Kidney (tissue), 14 donors: ENCODE data around the gene WDR91. TPM values are rescaled to one million over a fixed set of nuclear protein-coding genes. Genes with fewer than 3 reads are reported as not detected.

ENCODE experiments used
- DNase-seq, 5 donors: peaks; one replicate each; pipeline ENCODE4 v3.0.0-alpha.2; 2013 to 2020
- FAIRE-seq: peaks from 2 replicates; lab custom pipeline; 2012; peaks lifted over from hg19 to GRCh38; lab: Jason Lieb, UNC
- H3K27ac ChIP-seq, 2 donors: one replicate each; pipeline ENCODE4 v1.7.0; 2013; ENCODE audit warnings: low read depth in 2 of 2, low read length in 2 of 2, inconsistent platforms in 1 of 2
- H3K27me3 ChIP-seq: one replicate; pipeline ENCODE4 v1.7.1; 2013; ENCODE audit warnings: low read length, inconsistent platforms; ENCODE audit not compliant: control insufficient read depth, insufficient read depth
- H3K36me3 ChIP-seq, 3 donors: one replicate each; pipeline versions ENCODE4 v1.7.0 to v1.7.1; 2013; ENCODE audit warnings: low read length in 3 of 3, control low read depth in 1 of 3, inconsistent platforms in 1 of 3; ENCODE audit not compliant: insufficient read depth in 3 of 3, control insufficient read depth in 2 of 3
- H3K4me1 ChIP-seq, 3 donors: one replicate each; pipeline versions ENCODE4 v1.7.0 to v1.7.1; 2013; ENCODE audit warnings: low read length in 3 of 3, inconsistent platforms in 1 of 3, low read depth in 1 of 3; ENCODE audit not compliant: control insufficient read depth in 2 of 3, insufficient read depth in 2 of 3
- H3K4me3 ChIP-seq, 3 donors: one replicate each; pipeline versions ENCODE4 v1.7.0 to v1.8.1; 2013; ENCODE audit warnings: low read length in 3 of 3, control low read depth in 1 of 3, inconsistent platforms in 1 of 3
- H3K9ac ChIP-seq, 3 donors: one replicate each; pipeline versions ENCODE4 v1.7.0 to v1.7.1; 2013; ENCODE audit warnings: low read length in 3 of 3, control low read depth in 1 of 3, inconsistent platforms in 1 of 3
- H3K9me3 ChIP-seq, 3 donors: one replicate each; pipeline versions ENCODE4 v1.7.0 to v1.7.1; 2013; ENCODE audit warnings: low read length in 3 of 3, control low read depth in 1 of 3, inconsistent platforms in 1 of 3; ENCODE audit not compliant: control insufficient read depth in 2 of 3, insufficient read depth in 1 of 3
- CTCF ChIP-seq: IDR thresholded peaks from 3 replicates; pipeline ENCODE4 v1.5.1; 2012; ENCODE audit warnings: mild to moderate bottlenecking, moderate library complexity, borderline replicate concordance; ENCODE audit not compliant: insufficient read depth; ENCODE audit errors: extremely low read depth
- intact Hi-C: fragments of 100-400 bp; cut with DNase I; formaldehyde crosslinking; loops from one replicate; pipeline ENCODE4 v1.11.1; 2022
- polyA plus RNA-seq: library from polyadenylated mRNA; stranded (reverse); fragments of 350-450 nt; fragmentation: Illumina TruSeq; extraction: RNeasy Lipid Tissue Mini Kit (QIAGEN cat#74804); gene quantifications from one replicate; pipeline ENCODE4 v1.2.3, GENCODE V29; 2014; ENCODE audit warnings: low read depth, low replicate concordance; ENCODE audit not compliant: insufficient read depth
- total RNA-seq: library from RNA; stranded (reverse); fragmentation: NEBNext Ultra II Directional; extraction: Animal tissue kit (Norgen Biotek cat#: 25700); gene quantifications from one replicate; pipeline ENCODE4 v1.2.1, GENCODE V29; 2021
- donor health status: control.
- donor health status: control.
- donor health status: control.
- donor health status: control.
- donor health status: control.
- donor health status: DM: yes; HTN: yes; CAD: no.
- donor health status: Normal renal cell carcinoma (clear cell type).

Gene WDR91
- total and polyA plus RNA-seq, 2 donors from 2014 or later: 27.8 to 73.9 TPM

GRCh38 chr7:135208102-135208793 lies 3.1 kb downstream of the WDR91 start:
- H3K36me3 ChIP-seq: peaks cover 3 to 10% (median 7%) of the 10 kb centered on the region in 3 donors
- TF ChIP-seq CTCF: no peak
- peak overlapping the region; percentile 82 to 98 for H3K27ac ChIP-seq
- peak overlapping the region in 2 of 3 donors; percentile 43 to 60 for H3K9ac ChIP-seq
- DNase-seq: peak in 4 of 5 donors; percentile 50 to 80 (median 71)
- intact Hi-C loops: no loop called here
- peaks cover 0 to 35% (median 17%) of the 10 kb centered on the region in 3 donors for H3K4me1 ChIP-seq
- no peaks in the 10 kb centered on the region for H3K9me3 ChIP-seq
- no peak for FAIRE-seq
- H3K4me3 ChIP-seq: peak overlapping the region in 2 of 3 donors; percentile 74 to 96
- no peaks in the 10 kb centered on the region for H3K27me3 ChIP-seq

- Histone ChIP-seq H3K9me3 (no peaks in the 10 kb centered on the region), H3K27me3 (no peaks in the 10 kb centered on the region), H3K9ac (peak overlapping the region in 1 of 3 donors; percentile 60), H3K4me3 (peak overlapping the region in 1 of 3 donors; percentile 96), H3K4me1 (peaks cover 0 to 42% (median 21%) of the 10 kb centered on the region in 3 donors), H3K27ac (peak overlapping the region; percentile 82 to 98), H3K36me3 (peaks cover 3 to 14% (median 8%) of the 10 kb centered on the region in 3 donors)
- DNase-seq (peak in 2 of 5 donors; percentile 40 to 45), FAIRE-seq (no peak)
- no peak for TF ChIP-seq CTCF
- intact Hi-C loops: no loop called here
These were observed 3.8 kb downstream of the WDR91 start for GRCh38 chr7:135207406-135208101.

- no peak for TF ChIP-seq CTCF
- Histone ChIP-seq H3K27ac (peak overlapping the region; percentile 82 to 98), H3K27me3 (no peaks in the 10 kb centered on the region), H3K9me3 (no peaks in the 10 kb centered on the region), H3K4me3 (peak overlapping the region in 1 of 3 donors; percentile 96), H3K4me1 (peaks cover 0 to 46% (median 21%) of the 10 kb centered on the region in 3 donors), H3K36me3 (peaks cover 3 to 14% (median 8%) of the 10 kb centered on the region in 3 donors), H3K9ac (peak overlapping the region in 1 of 3 donors; percentile 60)
- peak in 2 of 5 donors; percentile 63 to 74 for DNase-seq
- intact Hi-C loops: no loop called here
- FAIRE-seq: no peak
These were observed 4.4 kb downstream of the WDR91 start for GRCh38 chr7:135206941-135207391.
